Kidney (tissue), 14 donors: Measurements from ENCODE around the gene KCNMB2. TPM values are rescaled to one million over a fixed set of nuclear protein-coding genes. Genes with fewer than 3 reads are reported as not detected.

Experiments used
- DNase-seq, 5 donors: peaks; one replicate each; pipeline ENCODE4 v3.0.0-alpha.2; 2013 to 2020
- FAIRE-seq: peaks from 2 replicates; lab custom pipeline; 2012; peaks lifted over from hg19 to GRCh38; lab: Jason Lieb, UNC
- H3K27ac ChIP-seq, 2 donors: one replicate each; pipeline ENCODE4 v1.7.0; 2013; ENCODE audit warnings: low read depth in 2 of 2, low read length in 2 of 2, inconsistent platforms in 1 of 2
- H3K27me3 ChIP-seq: one replicate; pipeline ENCODE4 v1.7.1; 2013; ENCODE audit warnings: low read length, inconsistent platforms; ENCODE audit not compliant: control insufficient read depth, insufficient read depth
- H3K36me3 ChIP-seq, 3 donors: one replicate each; pipeline versions ENCODE4 v1.7.0 to v1.7.1; 2013; ENCODE audit warnings: low read length in 3 of 3, control low read depth in 1 of 3, inconsistent platforms in 1 of 3; ENCODE audit not compliant: insufficient read depth in 3 of 3, control insufficient read depth in 2 of 3
- H3K4me1 ChIP-seq, 3 donors: one replicate each; pipeline versions ENCODE4 v1.7.0 to v1.7.1; 2013; ENCODE audit warnings: low read length in 3 of 3, inconsistent platforms in 1 of 3, low read depth in 1 of 3; ENCODE audit not compliant: control insufficient read depth in 2 of 3, insufficient read depth in 2 of 3
- H3K4me3 ChIP-seq, 3 donors: one replicate each; pipeline versions ENCODE4 v1.7.0 to v1.8.1; 2013; ENCODE audit warnings: low read length in 3 of 3, control low read depth in 1 of 3, inconsistent platforms in 1 of 3
- H3K9ac ChIP-seq, 3 donors: one replicate each; pipeline versions ENCODE4 v1.7.0 to v1.7.1; 2013; ENCODE audit warnings: low read length in 3 of 3, control low read depth in 1 of 3, inconsistent platforms in 1 of 3
- H3K9me3 ChIP-seq, 3 donors: one replicate each; pipeline versions ENCODE4 v1.7.0 to v1.7.1; 2013; ENCODE audit warnings: low read length in 3 of 3, control low read depth in 1 of 3, inconsistent platforms in 1 of 3; ENCODE audit not compliant: control insufficient read depth in 2 of 3, insufficient read depth in 1 of 3
- intact Hi-C: fragments of 100-400 bp; cut with DNase I; formaldehyde crosslinking; loops from one replicate; pipeline ENCODE4 v1.11.1; 2022
- polyA plus RNA-seq: library from polyadenylated mRNA; stranded (reverse); fragments of 350-450 nt; fragmentation: Illumina TruSeq; extraction: RNeasy Lipid Tissue Mini Kit (QIAGEN cat#74804); gene quantifications from one replicate; pipeline ENCODE4 v1.2.3, GENCODE V29; 2014; ENCODE audit warnings: low read depth, low replicate concordance; ENCODE audit not compliant: insufficient read depth
- total RNA-seq: library from RNA; stranded (reverse); fragmentation: NEBNext Ultra II Directional; extraction: Animal tissue kit (Norgen Biotek cat#: 25700); gene quantifications from one replicate; pipeline ENCODE4 v1.2.1, GENCODE V29; 2021
- TF ChIP-seq, protein P1 (sequence below): IDR thresholded peaks from 3 replicates; pipeline ENCODE4 v1.5.1; 2012; ENCODE audit warnings: mild to moderate bottlenecking, moderate library complexity, borderline replicate concordance; ENCODE audit not compliant: insufficient read depth; ENCODE audit errors: extremely low read depth
- donor health status: control.
- donor health status: control.
- donor health status: control.
- donor health status: control.
- donor health status: control.
- donor health status: DM: yes; HTN: yes; CAD: no.
- donor health status: Normal renal cell carcinoma (clear cell type).

KCNMB2 gene
- total and polyA plus RNA-seq, 2 donors from 2014 or later: 2.1 to 4.4 TPM

- Histone ChIP-seq H3K4me1 (peaks cover 0 to 2% (median 0%) of the 10 kb centered on the region in 3 donors), H3K9me3 (no peaks in the 10 kb centered on the region), H3K4me3 (no peak overlapping the region), H3K36me3 (no peaks in the 10 kb centered on the region), H3K27me3 (no peaks in the 10 kb centered on the region), H3K9ac (no peak overlapping the region), H3K27ac (no peak overlapping the region)
- intact Hi-C loops: no loop called here
- DNase-seq (no peak), FAIRE-seq (no peak)
- TF ChIP-seq, protein P1, sequence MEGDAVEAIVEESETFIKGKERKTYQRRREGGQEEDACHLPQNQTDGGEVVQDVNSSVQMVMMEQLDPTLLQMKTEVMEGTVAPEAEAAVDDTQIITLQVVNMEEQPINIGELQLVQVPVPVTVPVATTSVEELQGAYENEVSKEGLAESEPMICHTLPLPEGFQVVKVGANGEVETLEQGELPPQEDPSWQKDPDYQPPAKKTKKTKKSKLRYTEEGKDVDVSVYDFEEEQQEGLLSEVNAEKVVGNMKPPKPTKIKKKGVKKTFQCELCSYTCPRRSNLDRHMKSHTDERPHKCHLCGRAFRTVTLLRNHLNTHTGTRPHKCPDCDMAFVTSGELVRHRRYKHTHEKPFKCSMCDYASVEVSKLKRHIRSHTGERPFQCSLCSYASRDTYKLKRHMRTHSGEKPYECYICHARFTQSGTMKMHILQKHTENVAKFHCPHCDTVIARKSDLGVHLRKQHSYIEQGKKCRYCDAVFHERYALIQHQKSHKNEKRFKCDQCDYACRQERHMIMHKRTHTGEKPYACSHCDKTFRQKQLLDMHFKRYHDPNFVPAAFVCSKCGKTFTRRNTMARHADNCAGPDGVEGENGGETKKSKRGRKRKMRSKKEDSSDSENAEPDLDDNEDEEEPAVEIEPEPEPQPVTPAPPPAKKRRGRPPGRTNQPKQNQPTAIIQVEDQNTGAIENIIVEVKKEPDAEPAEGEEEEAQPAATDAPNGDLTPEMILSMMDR: no peak
Measured at GRCh38 chr3:178519701-178520100, 16.5 kb upstream of the KCNMB2 start.

DNA sequence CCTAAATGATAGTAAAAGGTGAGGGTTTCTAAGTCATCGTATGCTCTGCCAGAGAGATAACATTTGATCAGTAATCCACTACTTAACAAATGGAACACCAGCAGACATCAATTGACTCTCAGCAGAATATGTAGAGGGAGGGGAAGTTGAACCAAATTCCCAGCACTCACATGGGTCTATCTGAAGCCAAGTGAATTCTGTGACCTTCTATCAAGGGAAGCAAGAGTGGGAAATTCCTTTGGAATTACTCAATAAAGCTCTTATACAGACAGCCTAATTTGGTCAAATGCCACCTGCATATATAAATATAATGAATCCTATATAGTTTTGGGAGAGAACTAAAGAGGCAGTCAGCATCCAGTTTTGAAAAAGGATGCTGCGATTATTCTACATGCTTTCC is 15.8 kb upstream of the KCNMB2 start:
- no peaks in the 10 kb centered on the region for H3K36me3 ChIP-seq
- TF ChIP-seq, protein P1: no peak
- no peaks in the 10 kb centered on the region for H3K9me3 ChIP-seq
- no peak overlapping the region for H3K4me3 ChIP-seq
- no peak for DNase-seq
- H3K27me3 ChIP-seq: no peaks in the 10 kb centered on the region
- FAIRE-seq: no peak
- intact Hi-C loops: no loop called here
- H3K4me1 ChIP-seq: peaks cover 0 to 2% (median 0%) of the 10 kb centered on the region in 3 donors
- no peak overlapping the region for H3K27ac ChIP-seq
- no peak overlapping the region for H3K9ac ChIP-seq

- H3K36me3 ChIP-seq: no peaks in the 10 kb centered on the region
- DNase-seq: no peak
- intact Hi-C loops: no loop called here
- no peak for FAIRE-seq
- TF ChIP-seq, protein P1: no peak
- no peaks in the 10 kb centered on the region for H3K27me3 ChIP-seq
- H3K4me3 ChIP-seq: no peak overlapping the region
- no peaks in the 10 kb centered on the region for H3K9me3 ChIP-seq
- H3K27ac ChIP-seq: no peak overlapping the region
- no peaks in the 10 kb centered on the region for H3K4me1 ChIP-seq
- H3K9ac ChIP-seq: no peak overlapping the region
Measured at GRCh38 chr3:178522200-178523052, 13.8 kb upstream of the KCNMB2 start.
